HG02763 (cell line): ENCODE measurements around the gene GABRB2.
"Not testable (repeated sequence)": the region's sequence is repeated elsewhere in the genome, so short reads cannot be mapped to it uniquely, and the experiment has no call there.

Experiments used
- ATAC-seq: cut with Tn5 transposase; IDR thresholded peaks from one replicate; pipeline ENCODE4 v1.9.1; 2021; ENCODE audit warnings: mild to moderate bottlenecking, moderate library complexity; ENCODE audit not compliant: unreplicated experiment

GABRB2 gene

DNA sequence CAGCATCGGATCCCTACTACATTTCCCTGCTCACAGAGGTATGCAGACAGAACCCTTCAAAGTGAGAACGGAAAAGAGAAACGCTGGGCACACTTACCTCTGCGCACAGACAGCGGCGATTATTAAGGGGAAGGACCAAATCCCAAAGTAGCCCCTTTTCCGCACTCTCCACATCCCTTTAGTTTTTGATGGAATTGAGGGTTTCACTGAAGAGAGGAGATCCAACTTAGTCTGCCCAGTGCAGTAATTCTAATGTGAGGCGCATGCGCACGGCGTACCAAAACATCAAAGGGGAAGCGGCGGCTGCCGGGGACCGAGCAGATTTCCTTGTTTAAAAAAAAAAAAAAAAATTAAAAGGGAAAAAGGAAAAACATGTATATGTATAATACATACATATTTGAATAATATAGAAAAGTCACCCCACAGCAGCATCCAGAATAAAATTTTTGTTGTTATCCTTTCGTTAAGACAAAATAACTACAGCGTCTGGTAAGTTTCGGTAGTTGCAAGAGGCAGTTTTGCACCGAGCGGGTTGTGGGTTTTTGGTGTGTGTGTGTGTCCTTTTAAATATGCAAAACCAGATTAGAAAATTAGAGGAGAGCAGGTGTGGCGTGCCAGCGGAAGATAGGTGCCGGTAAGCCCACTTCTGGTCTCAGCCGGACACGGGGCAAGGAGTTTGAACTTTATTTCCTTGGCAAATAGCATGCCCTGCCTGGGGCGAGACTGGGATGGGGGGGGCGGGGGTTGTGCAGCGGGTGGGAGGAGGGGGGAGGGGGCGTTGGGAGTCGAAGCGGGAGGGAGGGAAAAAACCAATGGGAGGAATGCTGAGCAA lies at the start of gene GABRB2:
Gene GABRB2 (minus strand): TSS at position 256 of the 832 bp plus-strand sequence. CDS start 82 bp downstream, at position 174.
- ATAC-seq: peak; percentile 74

- ATAC-seq: no peak
These were observed 39.3 kb upstream of the GABRB2 start for GRCh38 chr5:161585798-161586197.

DNA sequence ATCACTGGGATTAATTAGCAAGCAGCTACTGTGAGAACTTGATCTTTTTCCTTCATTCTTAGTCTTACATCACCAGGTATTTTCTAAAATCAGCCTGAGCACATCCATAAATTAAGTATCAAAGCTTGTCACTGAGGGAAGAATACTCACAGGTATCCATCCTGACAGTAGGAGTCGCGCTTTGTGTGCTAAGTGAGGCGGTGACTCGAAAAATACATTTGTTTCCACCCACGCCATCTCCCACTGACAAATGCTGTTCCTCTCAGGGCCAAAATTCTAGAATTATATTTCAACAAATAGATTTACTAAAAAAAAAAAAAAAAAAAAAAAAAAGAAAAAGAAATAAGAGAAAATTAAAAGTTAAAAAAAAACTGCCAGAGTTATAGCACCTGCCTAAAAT lies 34.1 kb upstream of the GABRB2 start:
- no peak for ATAC-seq

DNA sequence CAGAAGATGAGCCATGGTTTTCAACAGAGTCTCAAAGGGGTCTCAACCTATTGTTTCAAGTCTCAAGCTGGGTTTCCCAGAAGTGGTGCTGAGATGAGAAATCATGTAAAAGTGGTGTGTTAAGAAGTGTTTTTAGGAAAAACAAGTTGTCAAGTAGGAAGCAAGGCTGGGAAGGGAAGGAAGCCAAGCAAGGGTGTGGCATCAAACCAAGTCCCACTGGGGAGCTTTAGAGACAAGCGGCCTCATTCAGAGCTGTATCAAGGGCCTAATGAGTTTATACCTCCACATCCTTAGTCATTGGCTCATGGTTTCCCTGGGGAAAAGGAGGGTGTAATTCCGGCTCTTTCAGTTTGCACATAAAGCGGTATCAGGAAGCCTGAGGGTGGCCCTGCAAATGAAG lies 26.4 kb upstream of the GABRB2 start:
- ATAC-seq: no peak

- ATAC-seq: no peak
These were observed 19.6 kb upstream of the GABRB2 start for GRCh38 chr5:161566081-161566480.

DNA sequence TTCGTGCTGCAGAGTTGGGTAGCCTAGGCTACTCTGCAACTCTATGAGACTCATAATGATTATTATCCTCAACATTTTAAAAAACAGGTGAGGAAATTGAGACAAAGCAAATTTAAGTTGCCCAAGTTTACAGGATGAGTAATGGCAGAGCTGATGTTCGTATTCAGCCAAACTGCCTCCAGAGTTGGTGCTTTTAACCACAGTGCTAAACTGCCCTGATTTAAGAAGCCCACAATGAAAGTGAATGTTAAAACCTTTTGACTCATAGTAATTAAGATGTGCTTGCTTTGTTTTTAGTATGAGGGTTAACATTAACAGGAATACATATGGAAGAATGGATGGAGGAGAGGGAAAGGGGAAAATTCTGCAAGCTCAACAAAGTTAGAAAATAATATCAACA lies 15.9 kb upstream of the GABRB2 start:
- no peak for ATAC-seq

GRCh38 chr5:161549106-161549505 lies 2.6 kb upstream of the GABRB2 start:
- no peak for ATAC-seq

DNA sequence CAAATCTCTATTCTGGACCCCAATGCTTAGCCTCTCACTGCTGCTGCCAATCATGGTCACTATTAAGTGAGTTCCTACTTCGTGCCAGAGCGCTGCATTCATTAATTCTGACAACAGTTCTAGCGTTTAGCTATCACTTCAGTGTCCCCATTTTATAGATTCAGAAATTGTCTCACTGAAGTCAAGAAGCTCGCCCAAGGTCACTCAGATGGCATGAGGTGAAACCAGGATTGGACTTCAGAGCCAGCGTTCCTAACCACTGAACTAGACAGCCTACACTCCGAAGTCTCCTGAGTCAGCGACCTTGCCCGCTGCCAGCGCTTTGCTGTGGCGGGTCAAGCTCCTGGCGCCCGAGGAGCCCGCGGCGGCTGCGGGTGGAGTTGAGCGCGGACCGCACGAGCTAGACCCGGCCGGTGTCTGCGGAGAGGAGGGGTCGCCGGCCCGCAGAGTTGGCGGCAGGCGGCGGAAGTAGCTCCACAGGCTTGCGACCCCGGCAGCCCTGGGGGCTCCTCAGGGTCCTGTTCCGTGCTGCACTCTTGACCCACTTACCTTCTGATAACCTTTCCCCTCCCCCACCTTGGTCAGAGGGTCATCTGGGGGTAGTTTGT lies 2.1 kb upstream of the GABRB2 start:
- ATAC-seq: no peak

- ATAC-seq: no peak
These were observed 1.4 kb upstream of the GABRB2 start for GRCh38 chr5:161547738-161548486.

- no peak for ATAC-seq
These were observed 847 bp upstream of the GABRB2 start for GRCh38 chr5:161547406-161547737.

- ATAC-seq: no peak
These were observed 443 bp downstream of the GABRB2 start for GRCh38 chr5:161546095-161546469.

DNA sequence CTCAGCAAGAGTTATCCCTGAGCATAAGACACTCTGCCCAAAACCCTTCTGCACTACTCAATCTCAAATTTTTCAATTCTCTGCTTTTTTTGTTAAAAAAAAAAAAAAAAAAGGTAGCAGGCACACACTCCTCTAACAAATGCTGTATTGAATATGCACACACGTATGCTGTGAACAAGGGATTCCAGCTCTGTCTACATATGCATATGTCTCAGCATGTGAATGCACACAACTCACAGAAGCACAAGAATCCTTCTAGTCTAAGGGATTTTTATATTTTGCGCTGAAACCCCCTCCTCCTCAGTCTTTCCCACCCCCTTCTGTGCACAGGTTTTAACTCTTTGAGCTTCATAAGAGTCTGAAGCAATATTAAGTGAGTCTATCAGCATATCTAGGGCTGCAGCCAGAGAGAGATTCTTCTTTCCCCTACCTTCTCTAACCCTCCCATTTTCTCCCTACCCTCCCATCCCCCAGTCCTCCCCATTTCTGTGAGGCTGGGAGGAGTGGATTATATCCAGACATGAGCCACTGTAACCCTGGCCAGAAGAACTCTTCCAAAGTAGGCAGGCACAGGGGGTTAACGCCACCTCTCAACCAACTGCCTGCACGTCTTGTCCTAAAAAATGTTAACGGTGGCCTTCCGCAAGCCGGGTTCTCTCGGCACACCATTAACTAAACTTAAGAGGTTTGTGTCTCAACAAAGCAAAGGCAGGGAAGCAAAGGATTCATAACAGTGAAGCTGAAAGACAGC lies 1.0 kb downstream of the GABRB2 start:
- ATAC-seq: no peak

- no peak for ATAC-seq
These were observed 2.2 kb downstream of the GABRB2 start for GRCh38 chr5:161544350-161544765.

- ATAC-seq: no peak
These were observed 7.5 kb downstream of the GABRB2 start for GRCh38 chr5:161539016-161539415.

- no peak for ATAC-seq
These were observed 10.8 kb downstream of the GABRB2 start for GRCh38 chr5:161535762-161536161.

DNA sequence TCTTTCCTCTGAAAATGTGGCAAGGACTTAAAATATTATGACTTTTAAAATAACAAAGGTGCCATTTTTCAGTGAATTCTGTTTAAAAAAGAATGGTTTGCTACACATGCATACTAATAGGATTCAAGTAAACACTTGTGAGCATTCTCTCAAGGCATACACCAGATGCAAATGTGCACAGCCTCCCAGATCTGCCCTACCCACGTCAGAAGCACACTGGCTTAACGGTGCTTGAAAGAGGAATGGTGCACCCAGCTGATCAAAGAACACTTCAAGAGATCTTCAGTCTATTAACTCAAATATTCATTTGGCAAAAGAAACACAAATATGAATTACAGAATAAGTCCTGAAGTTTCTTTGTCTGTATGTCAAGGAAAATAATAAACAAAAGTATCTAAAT lies 15.8 kb downstream of the GABRB2 start:
- ATAC-seq: no peak

DNA sequence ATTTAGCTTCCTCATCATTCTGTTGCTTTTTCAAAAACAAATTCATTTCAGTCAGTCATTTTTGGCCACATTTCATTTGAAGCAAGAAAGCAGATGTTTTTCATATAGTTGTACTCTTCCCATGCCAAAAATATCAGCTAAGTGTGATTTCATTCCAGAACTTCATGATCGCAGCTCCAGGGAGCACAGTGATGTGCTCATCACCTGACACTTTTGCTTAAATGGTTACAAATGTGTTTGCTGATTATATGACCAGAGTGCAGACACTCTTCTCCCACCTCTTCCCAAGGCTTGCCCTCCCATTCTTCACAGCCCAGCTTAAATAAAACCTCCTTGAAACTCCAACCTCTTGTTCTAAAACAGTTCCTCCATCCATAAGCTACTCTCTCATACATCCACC lies 32.6 kb downstream of the GABRB2 start:
- ATAC-seq: no peak

DNA sequence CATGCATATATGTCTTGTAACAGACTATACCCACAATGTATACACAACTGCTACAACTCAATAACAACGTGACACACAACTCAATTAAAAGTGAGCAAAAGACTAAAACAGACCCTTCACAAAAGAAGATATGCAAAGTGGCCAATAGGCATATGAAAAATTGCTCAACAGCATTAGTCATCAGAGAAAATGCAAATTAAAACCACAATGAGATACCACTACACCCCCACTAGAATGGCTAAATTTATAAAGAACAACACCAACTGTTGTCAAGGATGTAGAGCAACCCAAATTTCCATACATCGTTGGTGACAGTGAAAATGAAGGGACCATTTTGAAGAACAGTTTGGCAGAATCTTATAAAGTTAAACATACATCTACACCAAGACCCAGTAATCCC lies 38.9 kb downstream of the GABRB2 start:
- ATAC-seq: no peak

DNA sequence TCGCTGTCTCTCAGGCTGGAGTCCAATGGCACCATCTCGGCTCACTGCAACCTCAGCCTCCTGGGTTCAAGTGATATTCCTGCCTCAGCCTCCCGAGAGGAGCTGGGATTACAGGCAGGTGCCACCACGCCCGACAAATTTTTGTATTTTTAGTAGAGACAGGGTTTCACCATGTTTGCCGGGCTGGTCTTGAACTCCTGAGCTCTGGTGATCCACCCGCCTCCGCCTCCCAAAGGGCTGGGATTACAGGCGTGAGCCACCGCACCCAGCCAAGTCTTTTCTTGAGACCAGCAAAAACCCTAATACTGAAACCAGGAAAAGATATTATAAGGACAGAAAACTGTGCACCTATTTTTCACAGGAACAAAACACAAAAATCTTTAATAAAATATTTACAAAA lies 41.4 kb downstream of the GABRB2 start:
- not testable (repeated sequence) for ATAC-seq

DNA sequence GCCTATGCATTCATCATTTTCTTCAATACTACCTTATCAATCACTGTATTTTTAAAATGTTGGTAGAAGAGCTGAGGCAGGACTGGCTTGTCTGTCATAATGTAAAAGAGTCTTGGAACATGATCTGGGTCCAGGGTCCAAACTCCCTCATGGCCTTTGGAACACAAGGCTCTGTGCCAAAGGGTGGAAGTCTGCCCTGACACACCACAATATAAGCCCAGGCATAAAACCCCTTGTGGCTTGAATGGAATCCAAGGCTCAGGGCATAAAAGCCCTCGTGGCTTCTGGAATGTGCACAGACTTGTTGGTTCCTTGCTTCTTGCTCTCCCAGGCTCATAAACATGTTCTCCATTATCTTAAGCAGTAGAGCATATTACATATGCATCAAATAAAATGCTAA lies 48.0 kb downstream of the GABRB2 start:
- no peak for ATAC-seq

GRCh38 chr5:161483721-161484120 lies 62.8 kb downstream of the GABRB2 start:
- no peak for ATAC-seq
